ENCODE data around the gene SERPINB13.
"Not testable (repeated sequence)": the region's sequence is repeated elsewhere in the genome, so short reads cannot be mapped to it uniquely, and the experiment has no call there.

Gene SERPINB13

DNA sequence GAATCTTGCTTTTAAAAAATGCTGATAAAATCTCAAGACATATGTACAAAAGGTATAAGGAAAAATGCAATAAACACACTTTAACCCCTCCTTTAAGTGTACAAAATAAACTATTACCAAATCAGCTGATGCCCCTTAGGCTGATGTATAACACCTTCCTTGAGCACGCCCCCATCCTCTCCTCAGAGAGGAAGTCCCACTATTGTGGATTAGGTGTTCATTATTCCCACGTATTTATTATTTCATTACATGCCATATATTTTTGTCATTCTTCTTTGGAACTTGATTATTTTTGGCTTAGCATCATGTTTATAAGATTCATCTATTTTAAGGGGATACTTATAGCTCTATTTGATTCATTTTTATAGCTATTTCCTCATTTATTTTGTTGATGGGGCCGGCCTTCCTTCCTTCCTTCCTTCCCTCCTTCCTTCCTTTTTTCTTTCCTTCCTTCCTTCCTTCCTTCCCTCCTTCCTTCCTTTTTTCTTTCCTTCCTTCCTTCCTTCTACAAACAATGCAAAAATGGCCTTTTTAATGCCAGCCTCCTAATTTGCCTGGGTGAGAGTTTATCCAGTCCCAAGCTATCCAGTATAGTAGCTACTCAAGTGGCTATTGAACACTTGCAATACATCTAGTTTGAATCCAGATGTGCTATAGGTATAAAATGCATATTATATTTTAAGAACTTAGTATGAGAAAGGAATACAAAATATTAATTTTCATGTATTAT lies 4.0 kb downstream of the SERPINB13 start:
- DNase-seq, result no peak

DNA sequence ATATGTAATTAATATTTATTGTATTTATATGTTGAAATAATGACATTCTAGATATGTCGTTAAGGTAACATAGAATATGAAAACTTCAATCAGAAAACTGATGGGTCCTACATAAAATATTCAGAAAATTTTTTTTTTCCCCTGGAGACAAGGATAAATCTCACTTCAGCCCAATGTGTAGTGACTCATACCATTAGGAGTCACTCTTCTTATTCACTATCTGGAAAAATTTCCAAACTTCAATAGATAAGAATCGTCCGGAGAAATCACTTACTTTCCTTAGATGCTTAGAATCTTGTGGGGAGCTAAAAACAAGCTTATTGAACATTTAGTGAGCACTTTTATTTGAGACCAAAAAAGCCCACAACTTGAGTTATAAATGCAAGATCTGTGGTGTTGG lies 4.6 kb downstream of the SERPINB13 start:
- DNase-seq, result no peak

GRCh38 chr18:63592471-63592870 lies 5.3 kb downstream of the SERPINB13 start:
- no peak for DNase-seq

DNA sequence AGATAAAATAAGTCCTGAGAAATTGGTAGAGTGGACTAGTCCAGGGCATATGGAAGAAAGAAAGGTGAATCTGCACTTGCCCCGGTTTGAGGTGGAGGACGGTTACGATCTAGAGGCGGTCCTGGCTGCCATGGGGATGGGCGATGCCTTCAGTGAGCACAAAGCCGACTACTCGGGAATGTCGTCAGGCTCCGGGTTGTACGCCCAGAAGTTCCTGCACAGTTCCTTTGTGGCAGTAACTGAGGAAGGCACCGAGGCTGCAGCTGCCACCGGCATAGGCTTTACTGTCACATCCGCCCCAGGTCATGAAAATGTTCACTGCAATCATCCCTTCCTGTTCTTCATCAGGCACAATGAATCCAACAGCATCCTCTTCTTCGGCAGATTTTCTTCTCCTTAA lies 9.8 kb downstream of the SERPINB13 start:
- DNase-seq, result no peak

DNA sequence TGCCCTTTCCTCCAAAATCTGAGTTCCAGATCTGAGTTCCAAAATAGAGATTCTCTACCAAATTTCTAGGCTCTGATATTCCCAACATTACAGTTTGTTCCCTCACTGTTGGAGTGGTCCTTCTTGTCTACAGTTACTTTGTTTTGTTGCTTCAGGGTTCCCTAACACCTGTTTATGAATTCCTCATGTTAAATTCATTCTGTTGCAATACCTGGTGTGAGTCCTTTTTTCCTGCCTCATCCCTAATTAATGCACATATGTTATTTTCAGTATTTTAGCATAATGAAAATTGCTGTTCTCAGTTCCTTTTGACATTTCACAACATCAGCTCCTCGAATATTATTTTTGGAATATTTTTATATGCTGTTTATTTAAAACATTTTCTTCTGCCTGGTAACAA lies 16.2 kb downstream of the SERPINB13 start:
- no peak for DNase-seq

DNA sequence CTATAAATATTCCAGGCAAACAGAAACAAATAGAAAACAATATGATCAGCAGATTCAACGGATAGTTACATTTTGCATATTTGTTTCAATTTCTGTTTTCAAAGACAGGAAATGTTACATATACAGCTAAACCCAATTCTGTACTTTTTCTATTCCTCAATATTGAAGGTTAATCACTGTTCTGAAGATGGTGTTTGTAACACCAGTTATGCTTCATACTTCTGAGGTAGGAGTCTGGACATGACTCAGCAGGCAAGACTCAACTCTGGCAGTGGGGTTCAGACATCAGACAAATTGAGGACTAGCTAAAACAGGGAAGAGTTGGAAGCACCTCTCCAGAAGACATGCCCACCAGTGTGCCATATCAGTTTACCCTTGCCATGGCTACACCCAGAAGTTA lies 16.6 kb downstream of the SERPINB13 start:
- DNase-seq, result no peak

DNA sequence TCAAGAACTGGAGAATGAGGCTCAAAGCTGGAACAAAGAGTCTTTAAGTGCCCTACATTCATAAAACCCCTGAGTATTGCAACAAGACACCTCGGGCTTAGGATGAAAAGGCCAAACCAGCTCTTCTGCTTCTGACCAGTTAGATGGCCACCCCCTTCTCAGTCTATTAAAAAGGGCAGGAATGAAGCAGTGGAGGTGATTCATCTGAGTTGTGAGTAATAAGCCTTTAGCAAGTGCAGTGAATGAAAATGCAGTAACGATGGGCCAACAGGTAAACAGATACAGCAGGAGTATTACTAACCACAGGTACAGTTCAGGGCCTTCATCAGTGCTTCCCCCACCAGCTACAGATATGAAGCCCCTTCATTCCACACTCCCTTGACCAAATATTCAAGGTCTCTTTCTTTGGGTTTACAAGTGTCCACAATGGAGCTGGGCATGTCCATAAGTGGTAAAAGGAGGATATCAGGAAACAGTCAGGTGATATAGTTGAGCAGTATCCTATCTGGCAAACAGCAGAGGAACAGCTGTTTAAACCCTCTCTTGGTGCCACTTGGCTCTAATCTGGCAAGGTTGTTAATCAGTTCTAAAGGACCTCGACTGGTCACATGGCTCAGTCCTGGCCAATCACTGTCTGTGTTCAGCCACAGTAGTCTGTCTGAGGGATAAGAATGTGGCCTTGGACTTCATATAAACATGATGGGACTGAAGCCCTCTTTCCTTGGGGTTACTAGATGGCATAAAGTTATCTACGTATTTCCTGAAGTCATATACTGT lies 17.8 kb downstream of the SERPINB13 start:
- no peak for DNase-seq

DNA sequence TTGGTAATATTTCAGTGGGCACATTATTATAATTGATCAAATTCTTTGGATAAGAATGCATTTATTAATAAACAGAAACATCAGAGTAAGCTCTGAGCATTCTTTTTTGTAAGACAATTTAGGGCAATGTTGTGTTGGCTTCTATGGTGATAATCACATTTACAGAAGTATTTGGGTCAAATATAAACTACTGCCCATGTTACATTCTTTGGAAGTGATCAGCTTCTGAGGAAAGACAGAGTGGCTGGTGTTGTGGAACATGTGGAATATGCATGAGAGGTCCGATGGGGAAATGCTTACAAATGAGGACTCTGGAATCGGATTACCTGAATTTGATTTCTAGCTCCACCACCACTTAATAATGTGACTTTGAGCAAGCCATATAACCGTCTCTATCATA lies 19.4 kb downstream of the SERPINB13 start:
- no peak for DNase-seq

DNA sequence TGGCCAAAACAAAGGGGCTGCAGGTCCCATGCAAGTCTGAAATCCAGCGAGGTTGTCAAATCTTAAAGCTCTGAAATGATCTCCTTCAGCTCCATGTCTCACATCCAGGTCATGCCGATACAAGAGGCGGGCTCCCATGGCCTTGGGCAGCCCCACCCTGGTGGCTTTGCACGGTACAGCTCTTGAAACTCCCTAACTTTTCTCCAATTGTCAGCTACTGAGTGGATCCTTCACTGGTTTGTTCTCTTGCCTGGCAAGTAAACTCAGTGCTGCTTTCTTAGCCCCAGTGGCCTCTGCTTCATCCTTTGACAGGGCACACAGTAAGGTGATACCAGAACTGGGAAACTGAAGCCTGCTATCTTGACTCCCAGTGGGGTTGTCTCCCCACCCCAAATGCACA lies 26.3 kb downstream of the SERPINB13 start:
- DNase-seq, result no peak

DNA sequence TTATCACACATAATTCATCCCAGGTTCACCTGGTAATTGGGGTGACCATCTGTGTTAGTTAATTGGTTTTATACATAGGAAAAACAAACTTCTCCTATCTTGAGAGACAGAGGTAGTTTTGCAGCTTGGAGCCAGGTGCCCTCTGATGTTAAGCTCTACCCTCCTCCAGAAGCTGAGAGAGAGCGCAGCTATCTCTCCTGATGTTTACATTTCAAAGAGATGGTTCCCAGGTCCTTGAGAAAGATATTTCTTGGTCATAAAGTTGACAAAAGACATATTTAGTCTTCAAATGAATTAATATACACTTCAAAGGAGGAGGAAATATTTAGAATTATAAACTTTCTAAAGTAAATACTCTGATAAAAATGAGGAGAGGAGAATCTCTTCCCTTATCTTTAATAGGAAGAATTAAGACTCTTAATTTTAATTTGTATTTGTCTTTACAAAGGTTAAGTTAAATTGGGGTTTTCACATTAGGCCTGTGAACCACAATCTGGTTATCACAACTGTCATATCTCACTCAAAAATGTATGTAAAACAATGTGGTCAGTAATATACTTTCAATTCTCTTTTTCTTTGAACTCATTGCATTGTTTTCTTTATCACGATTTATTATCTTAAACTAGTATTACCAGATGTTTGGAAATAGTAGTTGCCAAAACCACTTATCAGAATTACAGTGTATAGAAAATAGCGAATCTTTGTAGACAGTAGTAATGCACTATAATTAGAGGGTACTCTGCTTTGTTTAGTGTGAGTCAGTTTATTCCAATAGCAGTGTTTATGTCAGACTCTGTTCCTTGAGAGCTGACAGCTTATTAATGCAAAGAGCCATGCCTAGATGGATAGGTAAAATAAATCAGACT lies 30.1 kb downstream of the SERPINB13 start:
- DNase-seq, result no peak

- no peak for DNase-seq
Observed at GRCh38 chr18:63617915-63618234, 30.7 kb downstream of the SERPINB13 start.

GRCh38 chr18:63619661-63620060 lies 32.5 kb downstream of the SERPINB13 start:
- no peak for DNase-seq

DNA sequence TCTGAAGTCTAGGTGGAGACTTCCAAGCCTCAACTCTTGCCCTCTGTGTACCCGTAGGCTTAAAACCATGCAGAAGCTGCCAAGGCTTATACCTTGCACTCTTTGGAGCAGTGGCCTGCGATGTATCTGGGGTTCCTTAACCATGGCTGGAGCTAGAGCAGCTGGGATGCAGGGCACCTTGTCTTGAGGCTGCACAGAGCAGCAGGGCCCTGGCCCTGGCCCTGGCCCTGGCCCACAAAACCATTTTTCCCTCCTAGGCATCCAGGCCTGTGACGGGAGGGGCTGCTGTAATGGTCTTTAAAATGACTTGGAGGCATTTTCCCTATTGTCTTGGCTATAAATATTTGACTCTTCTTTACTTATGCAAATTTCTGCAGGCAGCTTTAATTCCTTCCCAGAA lies 37.7 kb downstream of the SERPINB13 start:
- DNase-seq, result no peak

DNA sequence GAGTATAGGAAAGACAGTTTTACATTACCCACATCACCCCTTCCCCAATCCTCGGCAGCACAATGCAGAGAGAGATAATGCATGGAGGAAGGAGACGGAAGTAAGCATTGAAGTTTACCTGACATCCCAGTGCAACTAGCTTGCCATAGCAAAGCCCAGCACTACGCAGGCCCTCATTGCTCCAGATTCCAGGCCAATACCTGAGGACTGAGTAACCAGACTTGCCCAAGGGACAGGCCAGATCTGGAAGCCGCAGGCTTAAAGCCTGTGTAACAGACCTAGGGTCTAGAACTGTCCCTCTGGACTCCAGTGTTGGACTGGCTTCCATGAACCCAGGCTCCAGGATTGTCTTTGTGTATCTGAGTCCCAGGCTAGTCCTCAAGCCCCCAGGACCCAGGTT lies 39.3 kb downstream of the SERPINB13 start:
- no peak for DNase-seq

GRCh38 chr18:63627819-63628218 lies 40.7 kb downstream of the SERPINB13 start:
- no peak for DNase-seq

DNA sequence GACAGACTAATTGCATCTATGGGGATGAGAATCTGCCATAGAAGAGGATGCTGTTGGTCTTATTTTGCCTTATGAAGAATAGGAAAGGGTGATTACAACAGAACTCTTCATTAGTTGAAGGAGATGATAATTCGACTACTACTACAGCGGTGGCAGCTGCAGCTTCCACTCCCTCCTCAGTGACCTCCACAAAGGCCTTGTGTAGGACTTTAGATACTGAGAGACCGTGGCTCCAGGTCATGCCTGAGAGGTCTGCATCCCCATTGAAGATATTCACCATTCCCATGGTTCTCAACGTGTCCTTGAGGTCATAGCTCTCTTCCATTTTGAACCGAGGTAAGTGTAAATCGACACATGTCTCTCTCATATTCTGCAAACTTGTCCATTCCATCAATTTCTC lies 50.6 kb downstream of the SERPINB13 start:
- DNase-seq, result no peak

DNA sequence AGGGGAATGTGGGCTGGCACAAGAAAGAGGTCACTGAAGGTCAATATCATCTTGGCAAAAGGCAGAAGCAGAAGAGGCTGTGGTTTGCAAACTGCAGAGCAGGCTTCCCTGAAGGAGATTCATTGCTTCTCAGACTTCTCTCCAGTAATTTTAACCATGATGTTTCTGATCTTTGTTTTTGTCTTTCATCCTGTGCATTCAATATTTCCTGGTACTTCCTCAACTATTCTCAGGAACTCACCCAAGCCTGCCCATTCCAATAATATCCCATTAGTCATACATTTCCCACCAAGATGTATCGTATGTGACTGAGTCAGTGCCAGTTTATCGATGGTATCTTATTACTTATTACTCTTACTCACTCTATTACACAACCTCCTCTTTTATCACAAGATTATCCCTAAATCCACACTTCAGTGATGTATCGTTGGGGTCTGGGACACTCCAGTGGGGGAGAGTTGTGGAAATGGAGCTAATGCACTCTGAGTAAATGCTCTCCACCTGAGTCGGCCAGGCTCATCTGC lies 54.1 kb downstream of the SERPINB13 start:
- not testable (repeated sequence) for DNase-seq

- not testable (repeated sequence) for DNase-seq
Observed at GRCh38 chr18:63642668-63643356, 55.7 kb downstream of the SERPINB13 start.

DNA sequence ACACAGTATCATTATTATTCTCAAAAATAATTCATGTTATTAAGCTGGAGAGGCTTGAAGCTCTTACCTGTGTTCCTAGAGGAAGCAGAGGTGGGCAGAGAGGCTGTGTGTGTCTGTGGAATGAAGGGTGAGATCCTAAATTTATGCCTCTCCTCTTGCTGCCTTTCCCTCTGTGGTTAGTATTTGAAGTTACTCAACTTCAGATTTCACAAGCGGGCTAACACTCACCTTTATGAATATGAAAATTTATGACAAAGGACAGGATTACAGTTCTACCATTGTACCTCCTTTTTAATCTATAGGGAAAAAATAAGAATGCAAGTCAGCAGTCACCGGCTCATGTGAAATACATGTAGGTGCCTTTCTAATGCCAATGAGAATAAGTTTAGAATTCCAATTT lies 57.0 kb downstream of the SERPINB13 start, which contains the start of gene SERPINB4:
TSS of gene SERPINB4 (minus strand) at position 115 of the 400 bp plus-strand sequence. CDS start 679 bp downstream, outside the sequence.
- DNase-seq, result not testable (repeated sequence)

GRCh38 chr18:63644694-63645093 lies 57.6 kb downstream of the SERPINB13 start:
- DNase-seq, result not testable (repeated sequence)

GRCh38 chr18:63646936-63647335 lies 59.8 kb downstream of the SERPINB13 start:
- no peak for DNase-seq

DNA sequence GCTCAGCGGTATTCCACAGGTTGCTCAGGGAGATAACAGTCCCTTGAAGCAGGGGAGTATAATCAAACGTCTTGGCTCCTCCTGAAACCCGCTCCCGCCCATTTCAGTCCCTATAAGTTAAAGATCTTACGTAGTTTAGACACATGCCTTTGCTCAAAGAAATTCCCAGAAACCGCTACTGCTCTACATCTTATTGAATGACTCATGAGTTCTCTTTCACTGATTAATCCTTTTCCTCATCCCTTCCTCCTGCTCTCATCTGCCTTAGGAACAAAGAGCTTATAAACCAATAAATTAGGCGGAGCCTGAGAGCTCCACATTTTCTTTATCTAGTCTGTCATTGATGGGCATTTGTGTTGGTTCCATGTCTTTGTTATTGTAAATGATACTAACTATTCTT lies 61.1 kb downstream of the SERPINB13 start:
- no peak for DNase-seq

All from activated CD4-positive, alpha-beta T cell treated with anti-CD3 and anti-CD28 coated beads for 48 hours (primary cell).